HEK293 (cell line): ENCODE data around the gene ALG10.

ENCODE experiments used
- AEBP2 ChIP-seq: fragments of 450-650 bp; formaldehyde crosslinking; IDR thresholded peaks from 2 replicates; pipeline ENCODE4 v1.5.1; 2016; ENCODE audit warnings: missing biosample characterization, missing genetic modification characterization, borderline replicate concordance
- BCL11B ChIP-seq: fragments of 450-650 bp; formaldehyde crosslinking; IDR thresholded peaks from 2 replicates; pipeline ENCODE4 v1.5.1; 2016; ENCODE audit warnings: low read depth, missing biosample characterization, missing genetic modification characterization
- FEZF1 ChIP-seq: fragments of 450-650 bp; formaldehyde crosslinking; IDR thresholded peaks from 2 replicates; pipeline ENCODE4 v1.5.1; 2016; ENCODE audit warnings: missing biosample characterization, missing genetic modification characterization
- GLI4 ChIP-seq: fragments of 450-650 bp; formaldehyde crosslinking; IDR thresholded peaks from 2 replicates; pipeline ENCODE4 v1.5.1; 2016; ENCODE audit warnings: missing biosample characterization, missing genetic modification characterization
- HOXC10 ChIP-seq: sonication (generic); formaldehyde crosslinking; IDR thresholded peaks from 2 replicates; pipeline ENCODE4 v1.8.1; 2023; ENCODE audit warnings: mild to moderate bottlenecking, missing genetic modification reagents
- HOXD13 ChIP-seq: sonication (generic); formaldehyde crosslinking; IDR thresholded peaks from 2 replicates; pipeline ENCODE4 v1.8.0; 2022; ENCODE audit warnings: missing genetic modification reagents, borderline replicate concordance
- KLF1 ChIP-seq: fragments of 450-650 bp; formaldehyde crosslinking; IDR thresholded peaks from 2 replicates; pipeline ENCODE4 v1.5.1; 2016; ENCODE audit warnings: missing biosample characterization, missing genetic modification characterization
- KLF7 ChIP-seq: fragments of 450-650 bp; formaldehyde crosslinking; IDR thresholded peaks from 2 replicates; pipeline ENCODE4 v1.5.1; 2016; ENCODE audit warnings: missing biosample characterization, missing genetic modification characterization, borderline replicate concordance
- REST ChIP-seq: fragments of 450-650 bp; formaldehyde crosslinking; IDR thresholded peaks from 2 replicates; pipeline ENCODE4 v1.5.1; 2016; ENCODE audit warnings: missing biosample characterization, missing genetic modification characterization
- SCRT2 ChIP-seq: fragments of 450-650 bp; formaldehyde crosslinking; IDR thresholded peaks from 2 replicates; pipeline ENCODE4 v1.5.1; 2016; ENCODE audit warnings: missing biosample characterization, missing genetic modification characterization
- SP7 ChIP-seq: fragments of 450-650 bp; formaldehyde crosslinking; IDR thresholded peaks from 2 replicates; pipeline ENCODE4 v1.5.1; 2016; ENCODE audit warnings: missing biosample characterization, missing genetic modification characterization
- YY1 ChIP-seq: fragments of 450-650 bp; formaldehyde crosslinking; IDR thresholded peaks from 2 replicates; pipeline ENCODE4 v1.5.1; 2018; ENCODE audit warnings: missing biosample characterization, missing genetic modification characterization
- YY2 ChIP-seq: fragments of 450-650 bp; formaldehyde crosslinking; IDR thresholded peaks from 2 replicates; pipeline ENCODE4 v1.5.1; 2016; ENCODE audit warnings: missing biosample characterization, missing genetic modification characterization
- ZBTB21 ChIP-seq: fragments of 450-650 bp; formaldehyde crosslinking; IDR thresholded peaks from 2 replicates; pipeline ENCODE4 v1.5.1; 2017; ENCODE audit warnings: missing biosample characterization, missing genetic modification characterization
- ZBTB48 ChIP-seq: fragments of 450-650 bp; formaldehyde crosslinking; IDR thresholded peaks from 2 replicates; pipeline ENCODE4 v1.5.1; 2016; ENCODE audit warnings: missing biosample characterization, missing genetic modification characterization
- ZEB2 ChIP-seq: fragments of 450-650 bp; formaldehyde crosslinking; IDR thresholded peaks from 2 replicates; pipeline ENCODE4 v1.5.1; 2016; ENCODE audit warnings: missing biosample characterization, missing genetic modification characterization
- ZFP41 ChIP-seq: fragments of 450-650 bp; formaldehyde crosslinking; IDR thresholded peaks from 2 replicates; pipeline ENCODE4 v1.5.1; 2016; ENCODE audit warnings: missing biosample characterization, missing genetic modification characterization, borderline replicate concordance
- ZNF184 ChIP-seq: fragments of 450-650 bp; IDR thresholded peaks from 2 replicates; pipeline ENCODE4 v1.5.1; 2018; ENCODE audit warnings: missing biosample characterization, mild to moderate bottlenecking, missing genetic modification characterization
- ZNF2 ChIP-seq: fragments of 450-650 bp; formaldehyde crosslinking; IDR thresholded peaks from 2 replicates; pipeline ENCODE4 v1.5.1; 2016; ENCODE audit warnings: missing biosample characterization, missing genetic modification characterization
- ZNF214 ChIP-seq: fragments of 450-650 bp; formaldehyde crosslinking; IDR thresholded peaks from 2 replicates; pipeline ENCODE4 v1.5.1; 2017; ENCODE audit warnings: missing biosample characterization, mild to moderate bottlenecking, missing genetic modification characterization, borderline replicate concordance
- ZNF391 ChIP-seq: fragments of 450-650 bp; formaldehyde crosslinking; IDR thresholded peaks from 2 replicates; pipeline ENCODE4 v1.5.1; 2016; ENCODE audit warnings: low read depth, missing biosample characterization, missing genetic modification characterization, borderline replicate concordance
- ZNF398 ChIP-seq: fragments of 450-650 bp; formaldehyde crosslinking; IDR thresholded peaks from 2 replicates; pipeline ENCODE4 v1.5.1; 2017; ENCODE audit warnings: missing biosample characterization, missing genetic modification characterization
- ZNF48 ChIP-seq: fragments of 450-650 bp; formaldehyde crosslinking; IDR thresholded peaks from 2 replicates; pipeline ENCODE4 v1.5.1; 2016; ENCODE audit warnings: missing biosample characterization, missing genetic modification characterization
- ZNF510 ChIP-seq: fragments of 450-650 bp; formaldehyde crosslinking; IDR thresholded peaks from 2 replicates; pipeline ENCODE4 v1.5.1; 2018; ENCODE audit warnings: mild to moderate bottlenecking, missing genetic modification characterization, missing biosample characterization; ENCODE audit not compliant: insufficient replicate concordance
- ZNF514 ChIP-seq: fragments of 450-650 bp; formaldehyde crosslinking; IDR thresholded peaks from 2 replicates; pipeline ENCODE4 v1.5.1; 2016; ENCODE audit warnings: missing biosample characterization, missing genetic modification characterization
- ZNF558 ChIP-seq: fragments of 450-650 bp; formaldehyde crosslinking; IDR thresholded peaks from 2 replicates; pipeline ENCODE4 v1.5.1; 2016; ENCODE audit warnings: missing biosample characterization, missing genetic modification characterization
- ZNF610 ChIP-seq: fragments of 450-650 bp; formaldehyde crosslinking; IDR thresholded peaks from 2 replicates; pipeline ENCODE4 v1.5.1; 2016; ENCODE audit warnings: missing biosample characterization, missing genetic modification characterization, borderline replicate concordance
- ZNF629 ChIP-seq: fragments of 450-650 bp; formaldehyde crosslinking; IDR thresholded peaks from 2 replicates; pipeline ENCODE4 v1.5.1; 2017; ENCODE audit warnings: missing biosample characterization, missing genetic modification characterization
- ZNF639 ChIP-seq: fragments of 450-650 bp; formaldehyde crosslinking; IDR thresholded peaks from 2 replicates; pipeline ENCODE4 v1.5.1; 2016; ENCODE audit warnings: missing biosample characterization, missing genetic modification characterization
- ZNF654 ChIP-seq: fragments of 450-650 bp; formaldehyde crosslinking; IDR thresholded peaks from 2 replicates; pipeline ENCODE4 v1.5.1; 2016; ENCODE audit warnings: low read depth, missing biosample characterization, missing genetic modification characterization
- ZNF747 ChIP-seq: fragments of 450-650 bp; formaldehyde crosslinking; IDR thresholded peaks from 2 replicates; pipeline ENCODE4 v1.5.1; 2016; ENCODE audit warnings: missing biosample characterization, missing genetic modification characterization
- ZNF837 ChIP-seq: fragments of 450-650 bp; formaldehyde crosslinking; IDR thresholded peaks from 2 replicates; pipeline ENCODE4 v1.5.1; 2016; ENCODE audit warnings: missing biosample characterization, missing genetic modification characterization
- ZNF843 ChIP-seq: fragments of 450-650 bp; formaldehyde crosslinking; IDR thresholded peaks from 2 replicates; pipeline ENCODE4 v1.5.1; 2016; ENCODE audit warnings: missing biosample characterization, missing genetic modification characterization
- ZSCAN23 ChIP-seq: fragments of 450-650 bp; formaldehyde crosslinking; IDR thresholded peaks from 2 replicates; pipeline ENCODE4 v1.5.1; 2016; ENCODE audit warnings: missing biosample characterization, missing genetic modification characterization

The ALG10 gene

GRCh38 chr12:34022079-34022830 lies at the start of gene ALG10 (continued):
- TF ChIP-seq ZNF398 (tag by site-specific recombination) (no peak), ZEB2 (peak; percentile 62; the same call in 1 of the 2 replicates), ZBTB21 (tag by site-specific recombination) (no peak), HOXD13 (CRISPR knock-in tag) (no peak), ZNF610 (no peak), ZNF837 (tag by site-specific recombination) (no peak), ZNF510 (tag by site-specific recombination) (no peak), ZNF2 (tag by site-specific recombination) (no peak), ZNF629 (tag by site-specific recombination) (no peak), ZNF514 (no peak), ZNF184 (tag by site-specific recombination) (no peak), HOXC10 (CRISPR knock-in tag) (no peak), KLF1 (tag by site-specific recombination) (no peak), YY2 (no peak), ZNF843 (tag by site-specific recombination) (no peak), ZNF214 (tag by site-specific recombination) (no peak), ZNF639 (tag by site-specific recombination) (no peak), ZNF747 (tag by site-specific recombination) (no peak), AEBP2 (tag by site-specific recombination) (no peak), ZNF391 (tag by site-specific recombination) (no peak), REST (tag by site-specific recombination) (no peak), KLF7 (tag by site-specific recombination) (no peak), YY1 (tag by site-specific recombination) (0 out of 2 replicates have a peak, but pooled peaks have one; percentile 13), ZNF558 (tag by site-specific recombination) (no peak), ZNF654 (peak; percentile 83), SCRT2 (tag by site-specific recombination) (no peak), FEZF1 (tag by site-specific recombination) (no peak), ZSCAN23 (no peak), GLI4 (tag by site-specific recombination) (no peak), ZBTB48 (tag by site-specific recombination) (no peak), SP7 (tag by site-specific recombination) (peak; percentile 22; the same call in 1 of the 2 replicates), ZFP41 (tag by site-specific recombination) (no peak), ZNF48 (tag by site-specific recombination) (no peak), BCL11B (tag by site-specific recombination) (no peak)
